ENCODE results near the gene WSB1. TPM values are rescaled to one million over a fixed set of nuclear protein-coding genes. Genes with fewer than 3 reads are reported as not detected.

WSB1 gene
- total and polyA plus RNA-seq, 2 experiments from 2014 or later, result 101 to 108 TPM

DNA sequence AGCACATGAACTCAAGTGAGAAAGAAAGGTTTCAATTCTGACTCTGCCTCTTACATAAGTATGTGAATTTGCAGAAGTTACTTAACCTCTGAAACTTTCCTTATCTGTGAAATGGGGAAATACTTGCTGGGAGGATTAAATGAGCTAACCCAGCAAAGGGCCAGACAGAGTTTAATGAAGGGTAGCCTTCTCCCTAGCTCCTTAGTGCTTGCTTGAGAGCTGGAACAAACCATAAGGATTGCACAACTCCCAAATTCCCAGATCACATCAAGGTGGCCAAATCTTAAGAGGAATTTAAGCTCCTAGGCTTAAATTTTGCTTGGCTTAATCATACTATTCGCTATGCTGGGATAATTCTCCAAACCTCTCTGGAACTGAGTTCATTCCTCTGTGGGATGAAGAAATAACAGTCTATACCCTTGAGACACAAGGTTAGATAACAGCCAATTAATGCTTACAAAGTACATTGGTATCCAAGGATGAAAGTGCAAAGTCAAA, 11.8 kb upstream of the WSB1 start (continued):
- TF ChIP-seq, protein P1, sequence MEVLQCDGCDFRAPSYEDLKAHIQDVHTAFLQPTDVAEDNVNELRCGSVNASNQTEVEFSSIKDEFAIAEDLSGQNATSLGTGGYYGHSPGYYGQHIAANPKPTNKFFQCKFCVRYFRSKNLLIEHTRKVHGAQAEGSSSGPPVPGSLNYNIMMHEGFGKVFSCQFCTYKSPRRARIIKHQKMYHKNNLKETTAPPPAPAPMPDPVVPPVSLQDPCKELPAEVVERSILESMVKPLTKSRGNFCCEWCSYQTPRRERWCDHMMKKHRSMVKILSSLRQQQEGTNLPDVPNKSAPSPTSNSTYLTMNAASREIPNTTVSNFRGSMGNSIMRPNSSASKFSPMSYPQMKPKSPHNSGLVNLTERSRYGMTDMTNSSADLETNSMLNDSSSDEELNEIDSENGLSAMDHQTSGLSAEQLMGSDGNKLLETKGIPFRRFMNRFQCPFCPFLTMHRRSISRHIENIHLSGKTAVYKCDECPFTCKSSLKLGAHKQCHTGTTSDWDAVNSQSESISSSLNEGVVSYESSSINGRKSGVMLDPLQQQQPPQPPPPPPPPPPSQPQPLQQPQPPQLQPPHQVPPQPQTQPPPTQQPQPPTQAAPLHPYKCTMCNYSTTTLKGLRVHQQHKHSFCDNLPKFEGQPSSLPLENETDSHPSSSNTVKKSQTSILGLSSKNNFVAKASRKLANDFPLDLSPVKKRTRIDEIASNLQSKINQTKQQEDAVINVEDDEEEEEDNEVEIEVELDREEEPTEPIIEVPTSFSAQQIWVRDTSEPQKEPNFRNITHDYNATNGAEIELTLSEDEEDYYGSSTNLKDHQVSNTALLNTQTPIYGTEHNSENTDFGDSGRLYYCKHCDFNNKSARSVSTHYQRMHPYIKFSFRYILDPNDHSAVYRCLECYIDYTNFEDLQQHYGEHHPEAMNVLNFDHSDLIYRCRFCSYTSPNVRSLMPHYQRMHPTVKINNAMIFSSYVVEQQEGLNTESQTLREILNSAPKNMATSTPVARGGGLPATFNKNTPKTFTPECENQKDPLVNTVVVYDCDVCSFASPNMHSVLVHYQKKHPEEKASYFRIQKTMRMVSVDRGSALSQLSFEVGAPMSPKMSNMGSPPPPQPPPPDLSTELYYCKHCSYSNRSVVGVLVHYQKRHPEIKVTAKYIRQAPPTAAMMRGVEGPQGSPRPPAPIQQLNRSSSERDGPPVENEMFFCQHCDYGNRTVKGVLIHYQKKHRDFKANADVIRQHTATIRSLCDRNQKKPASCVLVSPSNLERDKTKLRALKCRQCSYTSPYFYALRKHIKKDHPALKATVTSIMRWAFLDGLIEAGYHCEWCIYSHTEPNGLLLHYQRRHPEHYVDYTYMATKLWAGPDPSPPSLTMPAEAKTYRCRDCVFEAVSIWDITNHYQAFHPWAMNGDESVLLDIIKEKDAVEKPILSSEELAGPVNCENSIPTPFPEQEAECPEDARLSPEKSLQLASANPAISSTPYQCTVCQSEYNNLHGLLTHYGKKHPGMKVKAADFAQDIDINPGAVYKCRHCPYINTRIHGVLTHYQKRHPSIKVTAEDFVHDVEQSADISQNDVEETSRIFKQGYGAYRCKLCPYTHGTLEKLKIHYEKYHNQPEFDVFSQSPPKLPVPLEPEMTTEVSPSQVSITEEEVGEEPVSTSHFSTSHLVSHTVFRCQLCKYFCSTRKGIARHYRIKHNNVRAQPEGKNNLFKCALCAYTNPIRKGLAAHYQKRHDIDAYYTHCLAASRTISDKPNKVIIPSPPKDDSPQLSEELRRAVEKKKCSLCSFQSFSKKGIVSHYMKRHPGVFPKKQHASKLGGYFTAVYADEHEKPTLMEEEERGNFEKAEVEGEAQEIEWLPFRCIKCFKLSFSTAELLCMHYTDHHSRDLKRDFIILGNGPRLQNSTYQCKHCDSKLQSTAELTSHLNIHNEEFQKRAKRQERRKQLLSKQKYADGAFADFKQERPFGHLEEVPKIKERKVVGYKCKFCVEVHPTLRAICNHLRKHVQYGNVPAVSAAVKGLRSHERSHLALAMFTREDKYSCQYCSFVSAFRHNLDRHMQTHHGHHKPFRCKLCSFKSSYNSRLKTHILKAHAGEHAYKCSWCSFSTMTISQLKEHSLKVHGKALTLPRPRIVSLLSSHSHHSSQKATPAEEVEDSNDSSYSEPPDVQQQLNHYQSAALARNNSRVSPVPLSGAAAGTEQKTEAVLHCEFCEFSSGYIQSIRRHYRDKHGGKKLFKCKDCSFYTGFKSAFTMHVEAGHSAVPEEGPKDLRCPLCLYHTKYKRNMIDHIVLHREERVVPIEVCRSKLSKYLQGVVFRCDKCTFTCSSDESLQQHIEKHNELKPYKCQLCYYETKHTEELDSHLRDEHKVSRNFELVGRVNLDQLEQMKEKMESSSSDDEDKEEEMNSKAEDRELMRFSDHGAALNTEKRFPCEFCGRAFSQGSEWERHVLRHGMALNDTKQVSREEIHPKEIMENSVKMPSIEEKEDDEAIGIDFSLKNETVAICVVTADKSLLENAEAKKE (CRISPR knock-in tag; IDR thresholded peaks at IDR 0.05), result no peak

GRCh38 chr17:27283060-27283459, 10.9 kb upstream of the WSB1 start:
- H3K4me1 ChIP-seq (ENCODE audit: insufficient read depth), result no peaks in the 10 kb centered on the region
- Mint-ChIP-seq H3K36me3 (ENCODE audit: low read depth) (no peaks in the 10 kb centered on the region), H3K4me3 (no peak overlapping the region), H3K27me3 (ENCODE audit: insufficient read depth, low read depth, poor library complexity) (no peaks in the 10 kb centered on the region), H3K27ac (no peak overlapping the region), H3K4me1 (peaks cover 3% of the 10 kb centered on the region; the same call in 1 of the 3 replicates), H3K9me3 (no peaks in the 10 kb centered on the region)
- H4K20me1 ChIP-seq (replicated peaks; ENCODE audit: insufficient read depth), result no peaks in the 10 kb centered on the region
- H3K36me3 ChIP-seq (ENCODE audit: insufficient read depth), result no peaks in the 10 kb centered on the region
- no peak overlapping the region for H2AFZ ChIP-seq
- H3K27ac ChIP-seq (ENCODE audit: low read depth), result no peak overlapping the region
- no peak overlapping the region for H3K4me2 ChIP-seq
- no peaks in the 10 kb centered on the region for H3F3A ChIP-seq (replicated peaks; ENCODE audit: low read depth)
- no peak for DNase-seq (ENCODE audit: low spot score)
- no peaks in the 10 kb centered on the region for H3K79me2 ChIP-seq (replicated peaks; ENCODE audit: insufficient read depth)
- no peaks in the 10 kb centered on the region for H3K27me3 ChIP-seq (ENCODE audit: insufficient read depth)
- H3K9me2 ChIP-seq (ENCODE audit: insufficient read depth), result no peaks in the 10 kb centered on the region
- no peak overlapping the region for H3K4me3 ChIP-seq
- no peak for ATAC-seq
- no peak for TF ChIP-seq ZNF331 (CRISPR knock-in tag; IDR thresholded peaks at IDR 0.05; ENCODE audit: low read depth)
- TF ChIP-seq NANOG (IDR thresholded peaks at IDR 0.05; ENCODE audit: borderline replicate concordance), result no peak
- no peak for TF ChIP-seq EZH2 (IDR thresholded peaks at IDR 0.05; ENCODE audit: low read depth, unreplicated experiment)
- TF ChIP-seq POLR2AphosphoS5 (IDR thresholded peaks at IDR 0.05; ENCODE audit: low read depth), result no peak
- TF ChIP-seq REST (IDR thresholded peaks at IDR 0.05; ENCODE audit: unreplicated experiment), result no peak
- no peak for TF ChIP-seq ZNF114 (CRISPR knock-in tag; IDR thresholded peaks at IDR 0.05)
- TF ChIP-seq STAT1 (IDR thresholded peaks at IDR 0.05; ENCODE audit: unreplicated experiment), result no peak
- TF ChIP-seq EZH2phosphoT487 (IDR thresholded peaks at IDR 0.05; ENCODE audit: unreplicated experiment), result no peak
- TF ChIP-seq, protein P2, sequence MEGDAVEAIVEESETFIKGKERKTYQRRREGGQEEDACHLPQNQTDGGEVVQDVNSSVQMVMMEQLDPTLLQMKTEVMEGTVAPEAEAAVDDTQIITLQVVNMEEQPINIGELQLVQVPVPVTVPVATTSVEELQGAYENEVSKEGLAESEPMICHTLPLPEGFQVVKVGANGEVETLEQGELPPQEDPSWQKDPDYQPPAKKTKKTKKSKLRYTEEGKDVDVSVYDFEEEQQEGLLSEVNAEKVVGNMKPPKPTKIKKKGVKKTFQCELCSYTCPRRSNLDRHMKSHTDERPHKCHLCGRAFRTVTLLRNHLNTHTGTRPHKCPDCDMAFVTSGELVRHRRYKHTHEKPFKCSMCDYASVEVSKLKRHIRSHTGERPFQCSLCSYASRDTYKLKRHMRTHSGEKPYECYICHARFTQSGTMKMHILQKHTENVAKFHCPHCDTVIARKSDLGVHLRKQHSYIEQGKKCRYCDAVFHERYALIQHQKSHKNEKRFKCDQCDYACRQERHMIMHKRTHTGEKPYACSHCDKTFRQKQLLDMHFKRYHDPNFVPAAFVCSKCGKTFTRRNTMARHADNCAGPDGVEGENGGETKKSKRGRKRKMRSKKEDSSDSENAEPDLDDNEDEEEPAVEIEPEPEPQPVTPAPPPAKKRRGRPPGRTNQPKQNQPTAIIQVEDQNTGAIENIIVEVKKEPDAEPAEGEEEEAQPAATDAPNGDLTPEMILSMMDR (conservative IDR thresholded peaks at IDR 0.05; ENCODE audit: low read depth in 2 of 2), result no peak
- TF ChIP-seq ETS1 (IDR thresholded peaks at IDR 0.05), result no peak
- no peak for TF ChIP-seq CREB1 (CRISPR knock-in tag; IDR thresholded peaks at IDR 0.05; ENCODE audit: low read depth)
- no peak for TF ChIP-seq JUNB (IDR thresholded peaks at IDR 0.05; ENCODE audit: unreplicated experiment)

All from GM23338 (cell line).